HG02610 (cell line): ENCODE data around the gene SCYGR1.
"Not testable (repeated sequence)": the region's sequence is repeated elsewhere in the genome, so short reads cannot be mapped to it uniquely, and the experiment has no call there.

ENCODE experiments used
- ATAC-seq: cut with Tn5 transposase; IDR thresholded peaks from one replicate; pipeline ENCODE4 v1.9.1; 2021; ENCODE audit warnings: mild to moderate bottlenecking, moderate library complexity; ENCODE audit not compliant: unreplicated experiment

SCYGR1 gene, protein sequence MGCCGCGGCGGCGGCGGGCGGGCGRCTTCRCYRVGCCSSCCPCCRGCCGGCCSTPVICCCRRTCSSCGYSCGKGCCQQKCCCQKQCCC

DNA sequence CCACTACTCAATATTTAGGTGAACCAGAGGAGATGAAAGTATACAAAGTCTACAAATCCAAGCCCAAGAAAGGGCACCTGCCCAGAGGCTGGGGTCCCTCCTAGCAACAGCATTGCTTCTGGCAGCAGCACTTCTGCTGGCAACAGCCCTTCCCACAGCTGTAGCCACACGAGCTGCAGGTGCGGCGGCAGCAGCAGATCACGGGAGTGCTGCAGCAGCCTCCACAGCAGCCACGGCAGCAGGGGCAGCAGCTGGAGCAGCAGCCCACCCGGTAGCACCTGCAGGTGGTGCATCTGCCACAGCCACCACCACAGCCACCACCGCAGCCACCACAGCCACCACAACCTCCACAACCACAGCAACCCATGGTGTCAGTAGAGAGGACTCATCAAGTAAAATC, at the start of gene SCYGR1:
SCYGR1 (minus strand) TSS at position 367 of the 400 bp plus-strand sequence; CDS start at position 367, 0 bp downstream.
- ATAC-seq: not testable (repeated sequence)

DNA sequence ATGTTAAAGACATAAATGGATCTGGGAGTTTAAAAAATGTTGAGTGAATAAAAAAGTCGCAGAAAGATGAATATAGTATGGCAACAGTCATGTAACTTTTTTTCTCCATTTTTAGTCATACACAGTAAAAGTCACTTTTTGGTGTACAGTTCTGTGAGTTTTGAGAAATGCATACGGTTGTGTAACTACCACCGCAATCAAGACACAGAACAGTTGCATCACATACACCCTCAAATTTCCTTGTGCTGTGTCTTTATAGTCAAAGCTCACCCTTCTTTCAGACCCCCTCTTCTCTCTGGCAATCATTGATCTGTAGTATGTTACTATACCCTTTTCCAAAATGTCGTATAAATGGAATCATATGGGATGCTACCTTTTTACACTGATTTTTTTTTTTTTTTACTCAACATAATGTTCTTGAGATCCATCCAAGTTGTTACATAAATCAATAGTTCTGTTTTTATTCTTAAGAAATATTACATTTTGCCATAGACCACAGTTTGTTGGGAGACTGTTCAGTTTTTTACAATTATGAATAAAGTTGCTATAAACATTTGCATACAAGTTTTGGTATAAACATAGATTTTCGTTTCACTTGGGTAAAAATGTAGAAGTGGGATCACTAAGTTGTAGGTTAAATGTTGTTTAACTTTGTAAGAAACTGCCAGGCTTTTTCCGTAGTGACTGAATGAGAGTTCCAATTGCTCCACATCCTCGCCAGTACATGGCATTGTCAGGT, 48.9 kb upstream of the SCYGR1 start:
- no peak for ATAC-seq

DNA sequence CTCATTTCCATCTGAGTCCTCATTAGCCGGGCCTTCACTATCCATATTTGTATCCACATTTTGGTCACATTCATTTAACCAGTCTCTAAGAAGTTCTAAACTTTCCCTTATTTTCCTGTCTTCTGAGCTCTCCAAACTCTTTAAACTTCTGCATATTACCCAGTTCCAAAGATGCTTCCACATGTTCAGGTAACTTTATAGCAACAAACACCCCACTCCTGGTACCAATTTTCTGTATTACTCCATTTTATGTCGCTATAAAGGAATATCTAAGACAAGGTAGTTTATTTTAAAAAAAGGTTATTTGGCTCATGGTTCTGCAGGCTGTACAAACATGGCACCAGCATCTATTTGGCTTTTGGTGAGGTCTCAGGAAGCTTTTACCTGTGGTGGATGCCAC, 45.4 kb upstream of the SCYGR1 start:
- no peak for ATAC-seq

DNA sequence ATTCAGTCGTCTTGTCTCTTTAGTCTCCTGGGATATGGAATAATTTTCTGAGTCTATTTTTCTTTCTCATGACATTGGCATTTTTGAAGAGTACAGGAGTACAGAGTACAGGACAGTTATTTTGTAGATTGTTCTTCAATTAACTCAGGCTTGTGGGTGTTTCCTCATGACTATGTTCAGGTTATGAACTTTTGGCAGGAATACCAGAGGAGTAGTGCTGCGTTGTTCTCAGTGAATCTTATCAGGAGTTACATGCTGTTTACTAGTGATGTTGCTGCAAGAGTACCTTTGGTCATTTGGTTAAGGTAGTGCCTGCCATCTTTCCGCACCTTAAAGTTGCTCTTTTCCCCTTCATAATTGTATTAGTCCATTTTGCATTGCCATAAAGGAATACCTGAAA, 42.9 kb upstream of the SCYGR1 start:
- ATAC-seq: no peak

DNA sequence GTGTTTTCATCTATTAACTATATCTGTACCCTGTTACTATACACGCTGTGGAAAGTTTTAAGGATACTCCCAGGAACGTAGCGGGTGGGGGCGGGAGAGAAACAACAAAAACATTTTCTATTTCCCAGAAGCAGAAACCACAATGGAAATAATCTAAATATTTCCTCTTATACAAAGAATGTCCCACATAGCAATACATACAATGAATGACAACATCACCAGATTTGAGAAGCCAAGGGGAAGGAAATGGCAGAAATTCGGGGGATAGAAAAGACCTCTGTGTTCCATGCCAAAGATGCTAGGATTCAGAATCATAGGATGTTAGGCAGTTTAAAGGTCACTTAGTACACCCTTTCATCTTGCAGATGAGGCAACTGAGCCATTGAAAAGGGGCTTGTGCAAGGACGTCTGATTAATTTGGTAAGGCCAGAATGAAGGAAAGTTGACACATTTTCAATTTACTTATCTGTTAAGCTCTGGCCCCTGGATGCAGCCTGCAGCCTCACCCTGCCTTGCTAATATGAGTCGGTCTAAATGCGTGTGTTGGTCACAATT, 41.1 kb upstream of the SCYGR1 start:
- ATAC-seq: no peak

DNA sequence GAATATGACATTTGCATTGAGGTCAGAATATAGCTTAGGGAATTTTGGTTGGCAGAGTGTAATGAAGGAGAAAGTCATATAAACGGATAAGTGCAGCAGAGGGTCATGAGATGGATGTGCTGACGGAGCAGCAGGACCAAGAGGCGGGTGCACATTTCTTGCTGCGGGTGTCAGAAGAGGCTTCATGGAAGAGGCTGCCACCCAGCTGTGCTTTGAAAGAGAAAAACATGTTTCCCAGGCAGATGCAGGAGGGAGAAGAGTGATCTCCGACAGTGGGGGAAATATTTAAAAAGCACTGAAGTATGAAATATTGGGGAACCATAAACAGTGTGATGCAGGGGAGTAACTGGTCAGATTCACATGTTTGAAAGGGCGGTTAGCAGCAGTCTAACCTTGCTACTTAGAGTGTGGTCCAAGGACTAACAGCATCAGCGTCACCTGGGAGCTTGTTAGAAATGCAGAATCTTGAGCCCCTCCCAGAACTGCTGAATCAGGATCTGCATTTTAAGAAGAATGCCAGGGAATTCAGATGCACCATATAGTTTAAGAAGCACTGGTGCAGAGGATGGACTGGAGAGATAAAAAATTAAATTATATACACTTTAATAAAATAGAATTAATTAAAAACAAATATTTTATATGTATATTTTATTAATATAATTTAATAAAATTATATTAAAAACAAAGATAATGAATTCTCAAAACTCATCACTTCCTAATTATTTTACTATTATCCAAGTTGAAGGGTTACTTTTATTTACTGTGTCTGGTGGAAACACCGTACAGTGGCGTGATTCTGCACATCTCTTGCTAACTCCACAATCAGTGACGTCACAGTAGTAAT, 36.1 kb upstream of the SCYGR1 start:
- ATAC-seq: no peak

DNA sequence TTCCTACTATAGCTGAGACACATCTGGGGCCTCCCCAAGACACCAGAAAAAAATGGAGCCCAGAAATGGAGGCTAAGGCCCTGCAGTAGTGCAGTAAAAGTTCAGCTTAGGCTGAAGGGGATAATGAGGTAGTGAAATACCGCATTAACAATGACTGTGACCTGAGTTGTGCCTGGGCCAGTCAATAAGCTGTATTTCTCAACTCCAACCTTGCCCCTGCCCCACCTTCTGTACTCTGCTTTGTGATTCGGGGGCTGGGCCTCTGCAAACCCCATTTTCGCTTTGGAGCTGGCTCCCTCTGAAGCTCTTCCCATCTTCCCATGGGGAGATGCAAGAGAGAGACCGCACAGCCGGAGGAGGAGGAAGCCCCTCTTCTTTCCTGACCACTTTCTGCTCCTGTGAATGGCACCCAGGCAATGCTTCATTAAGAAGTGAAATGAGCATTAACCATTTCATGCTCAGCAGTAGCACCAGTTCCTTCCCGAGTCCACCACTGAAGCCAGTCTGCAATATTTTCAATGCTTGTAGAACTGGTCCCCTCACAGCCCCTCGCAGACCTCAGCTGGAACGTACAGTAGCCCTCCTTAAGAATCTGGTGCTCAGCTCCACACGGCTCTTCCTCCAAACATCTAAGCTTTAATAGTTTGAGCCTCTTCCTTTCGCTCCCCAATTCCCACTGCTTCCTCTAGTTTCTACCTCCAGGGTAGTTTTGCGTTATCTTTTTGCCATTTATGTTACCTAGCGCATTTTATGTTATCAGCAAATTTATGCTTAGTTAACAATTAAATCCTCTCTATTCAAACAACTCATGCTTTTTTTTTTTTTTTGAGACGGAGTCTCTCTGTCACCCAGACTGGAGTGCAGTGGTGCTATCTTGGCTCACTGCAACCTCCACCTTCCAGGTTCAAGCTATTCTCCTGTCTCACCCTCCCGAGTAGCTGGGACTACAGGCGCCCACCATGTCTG, 32.6 kb upstream of the SCYGR1 start:
- ATAC-seq: no peak

DNA sequence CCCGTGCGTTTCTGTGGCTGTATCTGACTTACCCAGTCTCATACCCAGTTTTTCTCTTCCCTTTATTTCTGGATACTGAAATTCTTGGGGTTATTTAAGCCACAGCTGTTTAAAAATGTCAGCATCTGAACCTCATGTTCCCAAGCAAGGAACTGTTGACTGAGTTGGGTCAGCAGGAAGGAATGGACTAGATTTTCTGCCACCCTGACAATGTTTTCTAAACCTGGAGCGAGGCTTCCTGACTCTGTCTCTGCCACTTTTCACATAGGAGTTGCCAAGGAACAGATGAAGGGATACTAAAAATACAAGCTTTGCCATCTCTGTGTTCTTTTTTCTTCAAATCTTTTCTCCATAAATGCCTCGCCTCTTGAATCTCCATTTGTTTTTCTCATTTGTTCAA, 29.0 kb upstream of the SCYGR1 start:
- ATAC-seq: no peak

DNA sequence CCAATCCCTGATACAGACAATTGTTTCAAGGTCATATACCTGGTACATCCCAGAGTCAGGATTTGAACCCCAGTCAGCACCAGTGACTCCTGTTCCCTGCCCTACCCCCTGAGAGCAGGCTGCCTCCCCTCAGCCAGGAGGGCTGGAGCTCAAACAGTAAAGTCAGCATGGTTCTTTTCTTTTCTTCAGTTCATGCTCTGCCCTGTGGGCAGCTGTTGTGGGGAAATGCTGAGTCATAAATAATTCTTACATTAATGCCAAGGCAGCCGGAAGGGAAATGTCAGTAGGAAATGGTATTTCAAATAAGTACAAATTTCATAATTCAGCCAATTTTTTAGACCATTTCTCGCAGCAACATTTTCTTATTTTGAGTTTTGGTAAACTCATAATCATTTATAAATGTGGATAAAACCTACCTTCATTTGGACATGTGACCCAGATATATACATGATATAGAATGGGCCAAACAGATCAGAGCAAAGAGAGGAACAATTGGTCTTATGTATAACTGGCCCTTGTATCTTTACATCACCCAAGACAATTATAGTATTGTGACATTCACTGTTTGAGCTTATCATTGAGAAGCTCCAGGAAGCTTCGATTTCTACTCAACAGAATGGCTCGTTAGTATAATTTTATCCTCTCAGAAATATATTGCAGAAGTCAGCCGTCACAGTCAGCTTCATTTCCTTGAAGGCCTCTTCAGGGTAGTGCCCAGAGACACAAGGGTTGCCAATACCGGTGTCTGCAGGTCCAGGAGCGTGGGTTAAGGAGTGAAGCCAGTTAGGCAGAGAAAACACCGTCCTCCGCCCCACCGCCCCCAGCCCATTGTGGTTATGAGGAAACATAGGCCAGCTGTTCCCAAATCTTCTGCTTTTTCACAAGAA, 28.0 kb upstream of the SCYGR1 start:
- ATAC-seq: peak; percentile 36

DNA sequence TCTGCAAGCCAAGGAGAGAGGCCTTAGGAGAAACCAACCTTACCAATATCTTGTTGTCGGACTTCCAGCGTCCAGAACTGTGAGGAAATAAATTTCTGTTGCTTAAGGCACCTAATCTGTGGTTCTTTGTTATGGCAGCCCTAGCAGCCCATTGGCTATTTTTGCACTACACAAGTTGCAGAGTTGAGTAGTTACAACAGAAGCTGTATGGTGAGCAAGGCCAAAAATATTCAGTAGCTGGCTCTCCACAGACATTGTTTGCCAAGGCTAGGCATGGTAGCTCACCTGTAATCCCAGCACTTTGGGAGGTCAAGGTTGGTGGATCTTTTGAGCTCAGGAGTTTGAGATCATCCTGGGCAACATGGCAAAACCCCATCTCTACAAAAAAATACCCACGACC, 27.1 kb upstream of the SCYGR1 start:
- no peak for ATAC-seq

DNA sequence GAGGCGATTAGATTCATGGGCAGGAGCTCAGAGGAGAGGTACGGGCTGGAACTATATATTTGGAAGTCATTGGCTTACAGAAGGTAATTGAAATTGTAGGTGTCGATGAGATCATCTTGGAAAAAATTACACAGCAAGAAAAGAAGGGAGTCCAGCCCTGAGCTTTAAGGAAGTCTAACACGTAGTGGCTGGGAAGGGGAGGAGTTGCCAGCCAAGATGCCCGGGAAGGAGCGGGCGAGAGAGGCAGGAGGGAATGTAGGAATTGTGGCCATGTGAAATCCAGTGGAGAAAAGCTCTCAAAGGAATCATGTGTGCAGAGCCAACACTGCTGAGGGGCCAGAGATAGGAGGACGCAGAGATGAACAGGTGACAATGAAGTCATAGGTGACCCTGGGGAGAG, 25.6 kb upstream of the SCYGR1 start:
- ATAC-seq: no peak

DNA sequence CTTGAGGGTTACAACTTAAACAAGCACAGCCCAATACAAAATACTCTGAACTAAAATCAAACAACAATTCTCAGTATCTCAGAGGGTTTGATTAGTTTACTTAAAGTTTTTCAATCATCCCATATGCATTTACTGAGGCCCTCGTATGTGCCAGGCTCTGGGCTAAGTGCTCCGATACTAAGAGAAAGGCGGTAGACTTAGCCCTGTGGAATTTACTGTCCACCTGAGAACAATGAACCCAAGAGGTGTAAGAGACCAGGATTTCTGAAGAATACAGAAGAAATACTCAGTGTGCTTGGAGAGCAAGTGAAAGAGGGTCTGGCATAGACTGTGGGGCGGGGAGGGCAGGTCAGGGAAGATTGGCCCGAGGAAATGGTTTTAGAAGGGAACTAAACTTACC, 25.1 kb upstream of the SCYGR1 start:
- no peak for ATAC-seq

DNA sequence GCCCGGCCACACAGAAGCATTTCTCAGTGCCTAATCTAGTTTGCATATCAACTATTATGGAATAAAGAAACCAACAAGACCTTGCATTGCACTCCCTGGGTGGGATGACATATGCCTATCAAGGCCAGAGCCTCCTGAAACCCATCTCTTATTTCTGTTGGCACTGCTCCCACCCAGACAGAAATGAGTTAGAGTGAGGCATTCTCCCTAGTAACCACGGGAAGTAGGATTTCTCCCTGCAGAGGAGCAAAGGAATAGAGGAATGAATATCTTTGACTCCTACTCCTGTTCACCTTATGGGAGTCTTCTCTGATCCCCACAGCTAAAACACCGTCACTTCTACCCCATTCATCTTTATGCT, 24.2 kb upstream of the SCYGR1 start:
- ATAC-seq: no peak

DNA sequence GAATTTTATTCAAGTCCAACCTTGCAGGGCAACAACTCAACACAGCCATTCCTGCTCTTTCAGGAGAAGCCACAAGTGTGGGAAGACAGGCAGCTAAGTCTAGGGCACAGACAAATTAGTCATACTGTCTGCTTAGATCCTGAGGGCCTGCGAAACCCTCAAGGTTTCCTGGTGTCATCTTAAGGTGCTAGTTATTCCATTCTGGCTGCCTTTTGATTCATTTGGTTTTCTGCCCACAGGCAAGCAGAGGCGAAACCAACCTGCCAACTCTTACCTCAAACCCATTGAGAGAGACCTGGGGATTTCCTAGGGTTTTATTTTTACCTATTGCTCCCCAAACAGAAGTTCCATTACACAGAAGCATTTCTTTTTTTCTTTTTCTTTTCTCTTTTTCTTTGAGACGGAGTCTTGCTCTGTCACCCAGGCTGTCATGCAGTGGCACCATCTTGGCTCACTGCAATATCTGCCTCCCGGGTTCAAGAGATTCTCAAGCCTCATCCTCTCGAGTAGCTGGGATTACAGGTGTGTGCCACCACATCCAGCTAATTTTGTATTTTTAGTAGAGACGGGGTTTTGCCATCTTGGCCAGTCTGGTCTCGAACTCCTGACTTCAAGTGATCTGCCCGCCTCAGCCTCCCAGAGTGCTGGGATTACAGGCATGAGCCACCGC, 23.7 kb upstream of the SCYGR1 start:
- ATAC-seq: peak; percentile 85

DNA sequence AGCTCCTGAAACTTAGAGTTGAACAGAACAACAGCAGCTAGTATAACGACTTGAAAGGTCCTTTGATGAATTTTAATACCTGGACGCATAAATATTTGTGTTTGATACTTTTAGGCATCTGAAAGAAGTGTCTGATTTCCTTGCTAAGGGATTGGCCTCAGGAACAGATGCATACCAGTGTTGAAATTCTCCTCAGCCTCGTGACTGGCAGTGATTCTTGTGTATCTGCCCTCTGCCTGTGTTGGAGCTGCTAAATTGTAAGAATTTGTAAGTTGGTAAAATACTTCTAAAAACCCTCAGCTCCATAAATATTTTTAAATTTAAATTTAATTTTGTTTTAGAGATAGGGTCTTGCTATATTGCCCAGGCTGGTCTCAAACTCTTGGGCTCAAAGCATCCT, 22.4 kb upstream of the SCYGR1 start:
- no peak for ATAC-seq

DNA sequence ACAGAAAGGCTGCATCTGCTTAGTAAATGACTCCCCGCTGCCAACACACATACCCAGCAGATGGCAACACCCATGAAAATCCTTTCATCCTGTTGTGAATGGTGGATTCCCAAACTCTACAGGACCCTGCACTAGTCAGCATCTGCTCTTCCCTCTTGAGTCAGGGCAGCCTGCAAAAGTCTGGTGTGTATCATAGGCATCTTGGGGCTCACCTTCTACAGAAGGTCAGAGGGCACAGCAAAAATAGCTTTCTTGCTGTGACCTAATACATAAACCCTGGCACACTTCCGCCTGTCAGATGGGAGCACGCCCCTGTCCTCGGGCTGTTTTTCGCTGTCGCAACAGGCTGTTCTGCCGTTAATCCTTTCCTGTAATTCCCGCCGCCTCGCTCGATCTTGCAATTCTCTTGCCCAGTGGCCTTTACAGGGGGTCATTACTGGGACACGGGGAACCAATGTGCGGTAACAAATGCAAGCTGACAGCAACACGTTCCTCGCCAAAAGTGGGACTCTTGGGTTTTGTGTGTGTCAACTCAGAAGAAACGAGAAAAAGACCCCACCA, 19.9 kb upstream of the SCYGR1 start:
- no peak for ATAC-seq

DNA sequence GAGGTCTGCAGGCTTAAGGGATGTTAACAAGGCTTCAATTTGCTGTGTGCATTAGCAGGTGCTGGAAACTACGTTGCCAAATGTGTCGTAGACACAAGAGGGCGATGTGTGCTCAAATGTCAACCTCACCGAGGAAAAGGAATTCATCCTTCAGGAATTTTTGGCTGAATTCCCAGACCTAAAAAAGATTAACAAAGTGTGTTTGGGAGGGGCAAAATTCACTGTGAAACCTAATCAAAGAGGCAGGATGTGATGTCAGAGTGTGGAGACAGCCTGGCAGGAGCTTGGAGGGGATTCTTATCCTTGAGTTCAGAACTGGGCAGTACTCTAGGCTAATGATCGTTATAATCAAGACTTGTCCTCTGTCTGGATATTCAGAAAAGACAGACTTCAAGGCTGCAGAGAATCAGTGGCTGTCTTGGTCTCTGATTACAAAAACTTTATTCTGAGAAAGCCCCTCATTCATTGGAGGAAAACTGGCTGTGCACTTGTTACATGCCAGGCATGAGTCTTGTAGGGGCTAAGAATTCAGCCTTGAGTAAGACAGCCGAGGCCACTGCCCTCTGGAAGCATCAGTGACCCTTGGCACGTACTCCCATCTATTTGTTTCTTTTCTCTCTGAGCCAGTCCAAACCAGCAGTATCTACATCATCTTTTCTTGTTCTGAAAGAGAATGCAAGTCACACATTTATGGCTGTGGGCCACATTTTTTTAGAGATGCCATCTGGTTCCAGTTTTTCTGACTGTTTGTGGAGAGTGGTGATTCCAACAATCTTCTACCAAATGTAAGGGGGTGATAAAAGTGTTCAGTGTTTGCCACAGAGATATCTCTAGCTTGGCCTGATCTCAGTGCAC, 18.7 kb upstream of the SCYGR1 start:
- ATAC-seq: peak; percentile 26
